Mucosa of rectum (tissue), 2 donors: ENCODE measurements around the gene KLHL7.
"Not testable (repeated sequence)": the region's sequence is repeated elsewhere in the genome, so short reads cannot be mapped to it uniquely, and the experiment has no call there.

ENCODE experiments used
- H3K27ac ChIP-seq, 2 donors: one replicate each; pipeline ENCODE4 v1.7.0; 2013; ENCODE audit warnings: inconsistent platforms in 2 of 2, low read depth in 2 of 2, low read length in 2 of 2
- H3K27me3 ChIP-seq, 2 donors: one replicate each; pipeline ENCODE4 v1.7.0; 2013; ENCODE audit warnings: low read length in 2 of 2; ENCODE audit not compliant: control insufficient read depth in 2 of 2, insufficient read depth in 2 of 2
- H3K36me3 ChIP-seq, 2 donors: one replicate each; pipeline ENCODE4 v1.7.0; 2013; ENCODE audit warnings: low read length in 2 of 2; ENCODE audit not compliant: control insufficient read depth in 2 of 2, insufficient read depth in 2 of 2
- H3K4me1 ChIP-seq, 2 donors: one replicate each; pipeline ENCODE4 v1.7.0; 2013; ENCODE audit warnings: low read length in 2 of 2, mild to moderate bottlenecking in 1 of 2; ENCODE audit not compliant: control insufficient read depth in 2 of 2, insufficient read depth in 2 of 2
- H3K4me3 ChIP-seq, 2 donors: one replicate each; pipeline ENCODE4 v1.7.0; 2013; ENCODE audit warnings: low read length in 2 of 2
- H3K9ac ChIP-seq, 2 donors: one replicate each; pipeline ENCODE4 v1.7.0; 2013; ENCODE audit warnings: low read length in 2 of 2, low read depth in 1 of 2, mild to moderate bottlenecking in 1 of 2
- H3K9me3 ChIP-seq, 2 donors: one replicate each; pipeline ENCODE4 v1.7.0; 2013; ENCODE audit warnings: low read length in 2 of 2; ENCODE audit not compliant: control insufficient read depth in 2 of 2
- donor health status: healthy.
- donor health status: Normal muscosa, but diverticular disease.

The KLHL7 gene

GRCh38 chr7:23222439-23223030, 117.0 kb downstream of the KLHL7 start:
- Histone ChIP-seq H3K27ac (no peak overlapping the region), H3K36me3 (no peaks in the 10 kb centered on the region), H3K4me1 (no peaks in the 10 kb centered on the region), H3K9me3 (no peaks in the 10 kb centered on the region), H3K4me3 (no peak overlapping the region), H3K27me3 (no peaks in the 10 kb centered on the region), H3K9ac (no peak overlapping the region)

- H3K4me3 ChIP-seq, H3K9ac ChIP-seq, H3K36me3 ChIP-seq, H3K9me3 ChIP-seq, H3K27ac ChIP-seq, H3K4me1 ChIP-seq, H3K27me3 ChIP-seq: not testable (repeated sequence)
Measured at GRCh38 chr7:23224364-23224763, 118.8 kb downstream of the KLHL7 start.

- no peaks in the 10 kb centered on the region for H3K9me3 ChIP-seq
- H3K36me3 ChIP-seq = no peaks in the 10 kb centered on the region
- no peak overlapping the region for H3K27ac ChIP-seq
- H3K4me1 ChIP-seq = no peaks in the 10 kb centered on the region
- H3K4me3 ChIP-seq = no peak overlapping the region
- H3K9ac ChIP-seq = no peak overlapping the region
- no peaks in the 10 kb centered on the region for H3K27me3 ChIP-seq
Measured at GRCh38 chr7:23226844-23227450, 121.4 kb downstream of the KLHL7 start.
